ENCODE data around the gene ARMC2.

The ARMC2 gene

DNA sequence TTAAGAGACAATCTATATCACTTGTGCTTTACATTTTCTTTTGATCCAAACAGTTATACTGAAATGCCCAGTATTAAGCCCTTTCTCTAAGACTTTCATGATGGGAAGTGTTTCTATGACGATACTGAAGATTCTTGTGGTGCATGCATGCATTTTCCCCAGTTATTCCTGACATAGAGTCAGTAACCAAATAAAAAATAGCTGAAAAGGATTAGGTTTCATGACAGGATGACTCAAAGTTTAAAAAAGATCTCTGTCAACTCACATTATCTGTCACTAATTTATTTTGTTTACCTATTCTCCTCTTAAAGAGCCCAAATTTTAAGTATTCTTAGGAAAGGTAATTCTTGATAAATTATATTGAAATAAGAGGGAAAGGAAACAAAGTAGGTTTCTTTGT lies 148.0 kb downstream of the ARMC2 start:
- no peak for DNase-seq

DNA sequence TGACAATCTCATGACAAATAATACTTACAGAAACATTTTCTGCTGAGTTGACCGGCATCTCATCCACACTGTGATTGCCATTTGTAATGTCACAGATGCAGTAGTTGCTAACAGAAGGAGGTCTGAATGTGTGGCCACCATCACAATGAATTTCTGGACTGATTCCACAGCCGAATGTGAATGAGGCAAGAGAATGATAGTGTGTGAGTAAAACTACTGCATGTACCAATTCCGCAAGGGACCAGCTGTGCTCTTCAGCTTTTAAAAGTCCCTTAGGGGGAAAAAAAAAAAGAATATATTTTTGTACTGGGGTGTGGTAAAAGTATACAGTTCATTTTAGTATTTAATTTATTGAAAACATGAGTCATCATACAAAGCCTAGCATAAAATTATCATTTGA lies 150.3 kb downstream of the ARMC2 start:
- no peak for DNase-seq

DNA sequence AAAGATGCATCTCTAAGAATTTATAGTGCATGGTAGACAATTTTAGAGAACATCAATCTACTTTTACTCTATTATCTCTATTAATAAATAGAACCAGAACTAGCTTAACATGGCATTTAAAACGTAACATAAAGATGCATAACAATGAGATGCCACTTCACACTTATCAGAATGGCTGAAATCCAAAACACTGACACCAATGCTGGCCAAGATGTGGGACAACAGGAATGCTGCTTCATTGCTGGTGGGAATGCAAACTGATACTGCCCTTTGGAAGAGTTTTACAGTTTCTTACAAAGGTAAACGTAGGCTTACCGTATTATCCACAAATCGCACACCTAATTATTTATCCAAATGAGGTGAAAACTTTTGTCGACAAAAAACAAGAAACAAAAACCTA lies 151.2 kb downstream of the ARMC2 start:
- DNase-seq = no peak

DNA sequence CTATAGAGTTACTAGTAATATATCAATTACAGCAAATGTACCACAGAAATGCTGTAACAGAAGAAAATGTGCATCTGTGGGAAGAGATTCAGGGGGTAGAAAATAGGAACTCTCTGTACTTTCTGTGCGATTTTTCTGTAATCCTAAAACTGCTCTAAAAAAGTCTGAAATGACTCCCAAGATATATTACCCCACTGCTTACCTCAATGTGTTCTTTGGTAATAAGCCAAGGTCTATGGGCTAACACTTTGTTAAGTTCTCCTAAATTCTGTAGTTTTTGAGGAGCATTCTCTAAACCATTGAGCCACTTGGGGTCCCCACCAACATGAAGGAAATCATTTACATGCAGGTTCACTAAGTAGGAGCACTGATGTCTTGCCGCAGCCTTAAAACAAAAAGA lies 152.1 kb downstream of the ARMC2 start:
- no peak for DNase-seq

DNA sequence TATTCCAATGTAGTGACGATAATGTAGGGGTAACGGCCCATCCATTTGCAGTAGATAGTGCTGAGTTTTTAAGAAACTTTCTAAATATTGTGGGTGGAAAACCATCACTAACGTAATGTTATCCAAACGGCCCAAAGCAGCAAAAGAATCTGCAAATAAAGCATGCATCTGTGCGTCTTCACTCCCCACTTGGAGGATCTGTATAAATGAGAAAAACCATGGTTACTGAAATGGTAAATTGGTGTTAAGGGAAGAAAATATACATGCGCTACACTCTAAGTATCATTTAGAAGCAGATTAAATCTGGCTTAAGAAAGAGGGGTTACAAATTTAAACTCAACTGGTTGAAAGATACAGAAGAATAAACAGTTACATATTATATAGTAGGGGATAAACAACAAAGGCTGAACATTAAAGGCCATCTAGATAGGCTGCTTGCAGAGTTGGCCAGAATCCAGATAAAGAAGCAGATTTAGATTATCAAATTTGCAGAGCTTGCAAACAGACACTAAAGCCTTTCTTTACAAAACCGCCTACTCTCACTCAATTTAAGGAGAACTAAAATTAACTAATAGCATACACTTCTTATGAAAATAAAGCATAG lies 153.2 kb downstream of the ARMC2 start:
- no peak for DNase-seq

DNA sequence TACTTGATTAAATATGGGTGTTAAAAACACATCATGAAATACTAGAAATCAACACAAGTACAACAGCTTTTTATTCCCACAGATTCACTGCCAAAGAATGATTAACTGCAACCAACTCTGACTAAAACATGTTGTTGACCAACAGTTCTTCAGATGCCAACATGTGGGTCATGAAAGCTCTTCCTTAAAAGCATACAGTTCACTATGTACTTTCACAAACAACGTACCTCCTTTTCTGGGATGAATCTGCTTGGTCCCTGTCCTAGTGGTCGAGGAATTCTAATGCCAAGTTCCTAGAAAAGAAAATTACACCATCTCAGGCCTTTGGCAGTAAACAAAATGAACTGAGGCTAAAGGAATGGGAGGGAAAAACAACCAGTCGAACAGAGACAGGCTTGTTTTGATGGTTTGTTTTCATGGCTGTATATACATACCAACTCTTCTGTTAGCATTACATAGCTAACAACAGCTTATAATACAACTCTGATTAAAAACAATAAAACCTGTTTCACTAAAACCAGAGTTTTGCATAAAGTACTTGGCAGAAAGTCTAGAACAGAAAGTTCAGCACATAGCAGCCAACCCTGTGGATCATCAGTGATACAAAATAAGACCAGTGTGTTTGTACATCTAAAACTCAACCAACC lies 154.0 kb downstream of the ARMC2 start:
- DNase-seq = no peak

DNA sequence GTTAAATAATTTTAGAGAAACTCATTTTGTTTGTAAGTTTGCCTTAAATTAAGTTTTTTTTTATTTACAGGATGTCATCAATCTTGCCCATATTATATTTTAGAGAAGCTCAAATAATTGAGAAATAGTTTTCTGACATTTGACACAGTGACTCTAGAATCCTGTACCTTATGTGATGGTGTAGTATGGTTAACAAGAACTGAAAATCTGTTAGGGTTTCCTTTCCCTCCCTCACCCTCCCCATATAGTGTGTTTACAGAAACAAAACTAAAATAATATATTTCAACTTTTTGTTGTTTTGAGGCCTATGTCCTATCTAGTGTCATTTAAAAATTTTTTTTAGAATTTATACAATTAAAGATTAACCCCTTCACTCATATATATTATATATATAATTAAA lies 154.7 kb downstream of the ARMC2 start:
- no peak for DNase-seq

DNA sequence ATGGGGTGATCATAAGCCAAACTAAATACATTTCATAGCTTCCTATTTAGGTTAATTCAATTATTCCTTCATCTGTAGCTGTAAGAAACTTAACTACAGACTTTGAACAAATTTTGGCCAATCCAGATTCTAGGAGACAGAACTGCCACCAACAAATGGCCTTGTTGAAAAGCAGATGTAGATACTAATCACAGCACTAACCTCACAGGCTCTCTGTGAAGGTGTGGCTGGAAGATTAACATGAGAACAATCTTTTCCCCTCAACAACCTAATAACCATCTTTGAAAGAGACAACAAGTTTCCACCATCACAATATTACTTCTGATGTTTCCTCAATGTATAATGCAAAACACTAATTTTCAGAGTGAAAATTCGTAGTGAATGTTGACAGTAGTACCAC lies 158.6 kb downstream of the ARMC2 start:
- no peak for DNase-seq

DNA sequence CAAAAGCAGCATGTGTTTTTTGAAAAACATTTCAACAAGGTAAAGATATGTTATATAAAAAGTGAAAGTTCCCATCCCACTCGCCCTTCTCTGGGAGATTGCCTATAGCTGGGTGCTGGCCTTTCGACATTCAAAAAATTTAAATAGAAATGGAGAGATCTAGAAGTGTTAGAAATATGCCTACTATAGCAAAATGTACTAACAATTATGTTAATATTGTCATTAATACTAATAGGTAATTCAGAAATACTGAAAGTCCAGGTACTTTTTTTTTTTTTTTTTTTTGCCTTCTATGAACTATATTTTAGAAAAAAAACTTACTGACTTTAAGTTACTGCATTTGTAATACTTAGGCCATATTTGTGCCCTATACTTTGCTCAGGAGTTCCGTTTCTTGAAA lies 159.3 kb downstream of the ARMC2 start:
- DNase-seq = no peak

DNA sequence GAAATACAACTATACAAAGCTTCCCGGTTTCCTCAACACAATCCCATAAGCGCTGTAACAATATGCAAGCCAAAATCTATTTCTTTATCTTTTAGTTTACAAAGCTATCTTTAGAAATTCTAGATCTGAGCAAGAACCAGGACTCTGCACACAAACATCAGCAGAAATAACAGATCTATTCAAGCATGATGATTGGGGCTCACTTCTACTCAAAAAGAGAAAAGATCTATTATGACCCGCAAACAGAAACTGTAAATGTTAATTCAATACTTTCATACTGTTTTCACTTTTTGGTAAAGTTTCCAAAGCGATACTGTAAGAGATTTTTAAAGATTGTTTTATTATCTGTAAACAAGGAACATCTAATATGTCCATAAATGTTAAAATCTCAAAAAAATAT lies 159.8 kb downstream of the ARMC2 start:
- DNase-seq = no peak

DNA sequence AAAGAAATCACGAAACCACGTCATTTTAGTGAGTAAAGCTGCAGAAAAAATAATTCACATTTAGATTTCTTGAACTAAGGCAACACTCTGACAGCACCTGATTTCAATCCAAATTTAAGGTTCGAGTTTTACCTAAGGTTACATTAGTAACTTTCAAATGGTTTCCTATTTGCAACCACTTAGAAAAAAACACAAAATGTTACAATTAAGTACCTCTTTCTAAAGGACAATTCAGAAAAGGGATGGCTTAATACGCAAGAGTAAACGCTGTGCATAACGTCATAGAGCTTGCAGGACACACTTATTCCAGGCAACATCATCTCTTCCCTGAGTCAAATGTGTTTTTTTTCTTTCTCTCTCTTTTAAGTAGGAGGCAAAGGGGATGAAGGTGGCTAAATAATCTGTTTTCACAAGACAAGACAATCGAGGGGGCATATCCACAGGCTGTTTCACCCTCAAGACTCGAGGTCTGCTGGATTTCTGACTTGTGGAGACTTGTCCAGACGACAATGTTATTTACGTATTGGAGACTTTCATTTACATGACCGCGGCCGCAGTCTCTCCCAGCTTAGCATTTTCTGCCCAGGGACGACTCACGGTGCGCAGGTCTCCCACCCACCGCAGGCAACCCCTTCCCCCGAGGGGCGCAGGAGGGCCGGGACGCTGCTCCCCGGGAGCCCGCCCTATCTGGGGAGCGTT lies 160.5 kb downstream of the ARMC2 start:
- DNase-seq = no peak

DNA sequence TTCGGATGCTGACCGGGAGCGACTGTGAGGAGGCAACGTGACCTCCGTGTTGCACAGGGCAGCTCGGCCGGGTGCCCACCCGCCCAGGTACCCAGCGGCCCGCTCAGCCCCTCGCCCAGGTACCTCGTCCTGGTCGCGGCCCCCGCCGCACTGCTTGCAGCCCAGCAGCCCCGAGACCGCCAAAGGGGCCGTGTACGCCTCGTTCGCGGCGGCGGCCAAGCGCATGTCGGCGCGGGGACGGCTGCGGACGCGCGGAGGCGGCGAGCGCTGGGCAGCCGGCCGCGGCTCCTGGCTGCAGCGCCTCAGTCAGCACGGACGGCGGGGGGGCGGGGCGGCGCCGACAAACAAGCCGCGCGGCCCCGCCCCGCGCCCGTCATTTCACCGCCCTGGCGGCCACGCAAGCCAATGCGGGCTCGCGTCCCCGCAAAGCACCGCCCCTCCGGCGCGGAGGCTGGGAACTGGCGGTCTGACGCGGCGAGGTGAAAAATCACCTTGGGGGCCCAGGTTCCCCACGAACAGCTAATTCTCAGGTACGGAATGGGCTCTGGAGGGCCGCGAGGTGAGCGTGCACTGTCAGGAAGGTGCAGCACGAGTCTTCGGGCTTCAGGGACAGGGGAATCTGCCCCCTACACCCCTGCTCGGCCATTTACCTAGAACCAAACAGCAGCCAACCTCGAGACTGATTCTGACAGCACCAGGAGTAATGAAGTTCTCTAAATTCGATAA lies 161.2 kb downstream of the ARMC2 start:
- peak; percentile 92 for DNase-seq

DNA sequence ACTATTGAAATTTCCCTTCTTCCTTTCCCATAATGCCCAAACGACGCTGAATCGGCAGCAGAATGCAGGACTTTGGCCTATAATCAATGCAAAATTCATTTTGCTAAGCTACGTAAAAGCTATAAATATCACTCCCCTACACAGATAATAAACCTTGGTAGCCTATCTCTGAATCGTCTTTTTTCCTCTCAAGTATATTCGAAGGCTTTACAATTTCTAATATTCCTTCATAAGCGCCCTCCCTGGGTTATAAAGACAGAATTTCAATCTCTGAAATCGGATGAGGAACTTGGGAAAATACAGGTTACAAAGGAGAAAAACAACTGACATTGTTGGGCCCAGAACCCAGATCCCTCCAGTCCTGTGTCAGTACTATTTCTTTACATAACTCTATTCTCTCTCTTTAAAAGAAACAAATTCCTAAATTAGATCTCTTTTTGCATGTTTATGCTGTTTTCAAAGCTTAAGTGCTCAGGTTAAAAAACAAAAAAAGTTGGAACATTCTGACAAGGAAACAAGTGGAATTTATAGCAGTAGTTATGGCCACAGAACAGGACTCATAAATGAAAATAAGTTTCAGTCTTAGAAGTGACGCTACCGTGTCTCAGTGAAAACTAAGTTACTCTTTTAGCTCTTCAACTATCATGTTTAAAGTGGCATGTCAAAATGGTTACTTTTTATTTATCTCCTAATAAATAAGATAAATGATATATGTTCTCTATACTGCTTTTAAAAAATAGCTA lies 161.9 kb downstream of the ARMC2 start:
- no peak for DNase-seq

DNA sequence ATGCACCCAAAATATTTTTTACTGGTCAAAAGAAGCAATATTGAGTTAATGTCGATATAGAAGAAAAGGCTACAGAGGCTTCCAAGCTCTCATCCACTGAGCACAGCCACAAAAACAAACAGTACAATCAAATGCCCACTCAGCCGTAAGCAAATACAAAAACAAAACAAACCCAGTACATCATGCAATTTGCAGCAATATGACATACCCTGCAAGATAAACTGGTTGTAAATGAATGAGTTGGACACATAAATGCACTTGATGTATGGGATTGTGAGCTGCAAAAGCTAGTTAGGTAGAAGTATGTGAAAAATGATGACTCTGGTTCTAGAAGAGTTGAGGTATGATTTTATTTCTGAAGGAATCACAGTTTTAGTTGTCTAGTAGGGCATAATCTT lies 162.5 kb downstream of the ARMC2 start:
- DNase-seq = no peak

DNA sequence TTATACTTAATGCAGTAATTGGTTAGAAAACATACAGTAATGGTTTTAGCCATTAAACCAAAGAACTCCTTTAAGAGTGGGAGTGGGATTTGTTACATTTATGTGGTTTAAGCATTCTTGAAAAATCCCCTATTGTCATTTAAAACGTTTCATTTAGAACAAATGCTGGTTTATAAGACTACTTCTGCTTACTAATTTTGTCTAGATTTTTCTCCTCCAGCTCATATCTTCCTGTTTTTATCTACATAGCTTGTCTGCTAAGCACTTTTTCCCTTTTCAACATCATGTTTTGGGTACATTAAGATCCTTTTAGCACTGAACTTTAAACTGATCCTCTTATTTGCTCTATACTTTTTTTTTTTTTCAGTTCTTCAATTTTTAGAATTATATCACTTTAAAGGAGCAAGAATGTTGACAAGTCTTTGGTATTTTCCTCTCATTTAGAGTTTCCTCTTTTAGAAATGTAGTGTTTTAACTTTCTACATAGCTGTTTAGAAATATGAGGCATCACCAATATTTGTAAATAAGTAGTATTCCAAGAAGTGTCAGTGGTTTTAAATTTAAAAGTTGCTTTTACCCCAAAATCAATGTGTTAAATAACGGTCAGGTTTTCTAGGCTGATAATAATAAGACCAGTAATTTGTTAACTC lies 165.6 kb downstream of the ARMC2 start:
- DNase-seq = no peak

DNA sequence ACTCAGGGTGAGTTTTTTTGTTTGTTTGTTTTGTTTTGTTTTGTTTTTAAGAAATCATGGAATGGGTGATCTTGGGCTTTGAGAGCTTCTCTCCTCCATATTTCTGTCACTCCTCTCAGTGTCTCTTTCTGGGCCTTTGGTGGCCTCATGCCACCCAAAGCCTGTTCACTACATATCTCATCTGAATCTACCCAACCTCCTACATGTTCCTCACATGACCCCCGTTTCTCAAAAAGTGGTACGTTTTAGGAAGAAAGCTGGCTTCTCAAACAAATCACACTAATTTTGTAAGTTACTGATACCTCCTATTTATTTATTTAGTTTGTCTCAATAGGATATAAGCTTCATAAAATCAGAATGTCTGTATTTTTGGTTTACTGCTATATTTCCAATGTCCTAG lies 166.4 kb downstream of the ARMC2 start:
- no peak for DNase-seq

DNA sequence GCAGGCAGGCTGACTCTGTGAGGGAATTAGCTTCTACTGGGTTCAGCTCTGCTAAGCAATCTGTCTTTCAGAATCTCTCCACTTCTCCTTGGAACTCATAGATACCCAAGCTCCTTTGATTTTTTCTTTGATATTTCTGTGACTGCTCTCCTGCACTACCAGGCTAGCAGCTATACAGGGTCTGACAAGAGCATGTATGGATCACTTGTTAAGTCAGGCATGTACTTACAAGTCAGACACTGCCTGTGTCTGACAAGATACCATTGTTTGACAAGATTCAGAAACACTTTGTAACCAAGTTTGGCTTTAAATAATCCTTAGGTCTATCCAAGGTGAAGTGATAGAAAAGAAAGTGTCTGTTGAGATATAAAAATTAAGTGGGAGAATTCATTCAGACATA lies 167.0 kb downstream of the ARMC2 start:
- DNase-seq = no peak

DNA sequence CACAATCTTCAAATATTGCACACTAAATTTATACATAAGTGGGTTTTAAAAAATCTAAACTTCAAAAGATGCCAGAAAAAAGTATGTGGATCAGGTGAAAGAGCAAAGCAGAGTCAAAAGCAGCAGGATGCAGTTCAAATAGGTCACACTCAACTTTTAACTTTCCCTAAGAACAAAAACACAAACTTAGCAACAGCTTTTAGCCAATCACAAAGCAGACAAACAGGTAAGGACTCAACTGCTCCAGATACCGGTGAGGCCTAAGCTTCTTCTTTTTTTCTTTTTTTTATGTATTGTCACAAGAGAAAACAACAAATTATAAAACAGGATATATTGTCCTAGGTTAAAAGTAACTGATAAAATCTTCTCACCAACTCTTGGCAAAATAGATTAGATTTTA lies 171.7 kb downstream of the ARMC2 start:
- no peak for DNase-seq

DNA sequence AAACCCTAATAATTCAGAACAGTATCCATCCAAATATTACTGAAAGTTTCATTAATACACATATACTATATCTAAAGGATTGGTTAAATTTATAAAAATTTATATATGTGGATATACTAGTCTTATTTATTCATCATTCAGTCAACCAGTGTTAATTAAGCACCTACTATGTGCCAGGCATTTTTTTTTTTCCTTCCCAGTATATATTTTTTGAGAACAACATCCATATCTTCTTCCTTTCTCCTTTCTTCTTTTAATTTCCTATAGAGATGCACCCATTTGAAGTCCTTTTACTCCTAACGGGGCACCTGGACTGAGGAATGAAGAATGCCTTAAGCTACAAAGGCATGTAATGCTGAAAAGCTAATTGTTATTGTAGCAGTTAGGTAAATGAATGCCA lies 173.6 kb downstream of the ARMC2 start:
- DNase-seq = no peak

DNA sequence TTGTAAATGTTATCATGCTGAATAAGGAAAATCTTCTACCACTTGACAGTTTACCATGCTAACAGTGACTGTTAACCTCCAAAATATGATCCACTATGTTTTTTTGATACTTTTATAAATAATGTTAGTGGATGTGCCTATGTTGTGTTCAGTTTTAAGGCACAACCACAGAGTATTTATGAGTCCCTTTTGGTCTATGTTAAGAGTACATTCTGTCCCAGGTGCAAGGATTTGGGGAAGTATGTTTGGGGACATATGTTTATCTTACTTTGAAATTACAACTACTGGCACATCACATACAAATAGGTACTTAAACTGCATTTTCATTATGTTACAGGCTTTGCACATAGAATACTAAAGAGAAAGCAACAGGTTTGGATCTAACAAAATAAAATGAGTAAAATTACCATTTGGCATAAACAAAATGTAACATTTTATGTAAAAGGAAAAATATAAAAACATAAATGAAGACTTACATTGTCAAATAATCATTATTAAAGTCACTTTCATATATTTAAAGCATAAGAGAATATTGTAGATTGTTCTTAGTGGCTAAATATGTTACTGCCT lies 175.2 kb downstream of the ARMC2 start:
- no peak for DNase-seq
